Ovary (tissue), 3 donors: ENCODE results near the gene PATJ.
"Not testable (repeated sequence)": the region's sequence is repeated elsewhere in the genome, so short reads cannot be mapped to it uniquely, and the experiment has no call there.

Experiments
- CTCF ChIP-seq, 3 donors: fragments of 450-650 bp in 2 of 3; fragments of 200-600 bp in 1 of 3; IDR thresholded peaks; one replicate each; pipeline versions ENCODE4 v1.5.1 to v1.8.0; 2016 to 2022; ENCODE audit warnings: antibody characterized with exemption in 3 of 3, mild to moderate bottlenecking in 1 of 3
- EP300 ChIP-seq: sonication (generic); formaldehyde crosslinking; IDR thresholded peaks from one replicate; pipeline ENCODE4 v1.6.1; 2017; ENCODE audit warnings: antibody characterized with exemption
- POLR2A ChIP-seq: fragments of 450-650 bp; IDR thresholded peaks from one replicate; pipeline ENCODE4 v1.6.1; 2017; ENCODE audit warnings: antibody characterized with exemption, mild to moderate bottlenecking, moderate library complexity
- donor health status: DM: no; HTN: no; CAD: no.

- TF ChIP-seq CTCF (IDR thresholded peaks at IDR 0.05); POLR2A; EP300: not testable (repeated sequence)
Measured at GRCh38 chr1:62182157-62182556, 439.9 kb downstream of the PATJ start.
